Posterior cingulate gyrus (tissue), 11 donors: ENCODE measurements around the gene INPP5J.
"Not testable (repeated sequence)": the region's sequence is repeated elsewhere in the genome, so short reads cannot be mapped to it uniquely, and the experiment has no call there.

Experiments
- DNase-seq, 10 donors: peaks; one replicate each; pipeline versions ENCODE4 v3.0.0 to v3.0.0-alpha.2; 2020 to 2021; ENCODE audit warnings: mixed read lengths in 3 of 10
- intact Hi-C: fragments of 100-400 bp; cut with DNase I; formaldehyde crosslinking; loops from one replicate; pipeline ENCODE4 v1.15.1; 2023

The INPP5J gene, protein sequence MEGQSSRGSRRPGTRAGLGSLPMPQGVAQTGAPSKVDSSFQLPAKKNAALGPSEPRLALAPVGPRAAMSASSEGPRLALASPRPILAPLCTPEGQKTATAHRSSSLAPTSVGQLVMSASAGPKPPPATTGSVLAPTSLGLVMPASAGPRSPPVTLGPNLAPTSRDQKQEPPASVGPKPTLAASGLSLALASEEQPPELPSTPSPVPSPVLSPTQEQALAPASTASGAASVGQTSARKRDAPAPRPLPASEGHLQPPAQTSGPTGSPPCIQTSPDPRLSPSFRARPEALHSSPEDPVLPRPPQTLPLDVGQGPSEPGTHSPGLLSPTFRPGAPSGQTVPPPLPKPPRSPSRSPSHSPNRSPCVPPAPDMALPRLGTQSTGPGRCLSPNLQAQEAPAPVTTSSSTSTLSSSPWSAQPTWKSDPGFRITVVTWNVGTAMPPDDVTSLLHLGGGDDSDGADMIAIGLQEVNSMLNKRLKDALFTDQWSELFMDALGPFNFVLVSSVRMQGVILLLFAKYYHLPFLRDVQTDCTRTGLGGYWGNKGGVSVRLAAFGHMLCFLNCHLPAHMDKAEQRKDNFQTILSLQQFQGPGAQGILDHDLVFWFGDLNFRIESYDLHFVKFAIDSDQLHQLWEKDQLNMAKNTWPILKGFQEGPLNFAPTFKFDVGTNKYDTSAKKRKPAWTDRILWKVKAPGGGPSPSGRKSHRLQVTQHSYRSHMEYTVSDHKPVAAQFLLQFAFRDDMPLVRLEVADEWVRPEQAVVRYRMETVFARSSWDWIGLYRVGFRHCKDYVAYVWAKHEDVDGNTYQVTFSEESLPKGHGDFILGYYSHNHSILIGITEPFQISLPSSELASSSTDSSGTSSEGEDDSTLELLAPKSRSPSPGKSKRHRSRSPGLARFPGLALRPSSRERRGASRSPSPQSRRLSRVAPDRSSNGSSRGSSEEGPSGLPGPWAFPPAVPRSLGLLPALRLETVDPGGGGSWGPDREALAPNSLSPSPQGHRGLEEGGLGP

GRCh38 chr22:31122532-31123291 lies at the start of gene INPP5J:
Gene INPP5J (plus strand): TSS chr22:31122966. CDS start chr22:31123015, 49 bp downstream.
- intact Hi-C loops, result no loop called here
- DNase-seq, result peak in 8 of 10 donors; percentile 48 to 95 (median 66)

DNA sequence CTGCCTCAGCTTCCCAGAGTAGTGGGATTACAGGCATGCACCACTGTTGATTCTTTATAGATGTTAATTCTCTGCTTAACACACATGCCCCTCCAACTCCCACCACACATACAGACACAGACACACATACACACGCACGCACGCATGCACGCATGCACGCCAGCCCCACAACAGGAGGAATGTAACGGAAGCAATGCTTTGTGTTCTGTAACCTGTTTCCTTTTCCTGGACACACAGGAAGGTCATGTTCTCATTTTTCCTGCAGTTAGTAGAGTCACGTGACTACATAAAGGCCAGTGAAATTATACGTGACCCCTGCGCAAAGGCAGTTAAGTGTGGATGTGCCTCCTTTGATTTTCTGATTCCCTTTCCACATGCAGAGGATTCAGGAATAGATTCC lies 49.6 kb upstream of the INPP5J start:
- intact Hi-C loops, DNase-seq: not testable (repeated sequence)

- intact Hi-C loops, DNase-seq: not testable (repeated sequence)
These were observed 49.1 kb upstream of the INPP5J start for GRCh38 chr22:31073545-31074145.

- intact Hi-C loops, result no loop called here
- peak in 1 of 10 donors; percentile 36 for DNase-seq
These were observed 46.8 kb upstream of the INPP5J start for GRCh38 chr22:31075961-31076360.

DNA sequence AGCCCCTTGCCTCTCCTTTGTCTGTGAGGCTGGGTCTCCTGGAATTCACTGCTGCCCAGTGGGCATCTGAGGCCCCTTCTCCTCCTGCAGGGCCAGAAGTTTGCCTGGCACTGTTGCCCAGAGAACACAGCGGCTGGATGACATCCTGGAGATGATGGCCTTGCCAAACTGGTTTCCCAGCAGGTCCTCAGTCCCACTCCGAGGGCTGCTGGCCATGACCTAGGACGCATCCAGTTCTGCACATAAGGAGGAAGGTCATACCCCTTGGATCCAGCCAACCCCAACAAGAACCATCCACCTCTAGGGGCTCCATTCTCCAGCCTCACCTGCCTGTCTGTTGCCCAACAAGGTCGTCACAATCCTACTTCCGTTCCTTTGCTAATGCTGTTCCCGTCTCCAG lies 45.1 kb upstream of the INPP5J start:
- intact Hi-C loops, result no loop called here
- peak in 1 of 10 donors; percentile 62 for DNase-seq

GRCh38 chr22:31078389-31078788 lies 44.4 kb upstream of the INPP5J start:
- intact Hi-C loops, DNase-seq: not testable (repeated sequence)

- intact Hi-C loops, result no loop called here
- DNase-seq, result peak in 1 of 10 donors; percentile 26
These were observed 43.6 kb upstream of the INPP5J start for GRCh38 chr22:31079095-31079642.

DNA sequence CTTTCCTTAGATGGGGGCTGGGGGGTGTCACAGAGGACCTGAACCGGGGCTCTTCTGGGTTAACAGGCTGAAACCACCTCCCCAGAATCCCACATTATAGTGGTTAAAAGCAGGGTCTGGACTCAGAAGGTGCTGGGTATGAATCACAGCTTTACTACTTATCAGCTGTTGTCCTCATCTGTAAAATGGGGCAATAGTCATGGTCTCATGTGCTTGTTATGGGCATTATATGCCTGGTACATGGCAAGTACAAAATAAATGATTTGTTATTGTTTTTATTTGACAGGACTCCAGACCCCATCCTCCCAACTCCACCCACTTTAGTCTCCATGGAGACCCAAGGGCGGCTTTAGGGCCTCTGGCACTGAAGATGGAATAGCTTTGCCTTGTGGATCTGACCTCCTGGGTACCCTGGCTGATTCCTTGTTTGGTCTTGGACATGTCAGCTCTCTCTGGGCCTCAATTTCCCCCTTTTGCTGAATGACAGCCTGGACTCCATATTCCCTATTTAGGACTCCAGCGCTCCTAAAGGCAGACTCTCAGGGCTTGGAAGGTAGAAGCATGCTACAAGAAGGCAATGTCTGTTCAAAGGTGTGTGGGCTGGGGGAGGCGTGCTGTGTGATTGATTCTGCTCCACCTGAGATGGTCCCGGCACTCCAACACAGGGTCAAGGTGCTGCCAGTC lies 42.5 kb upstream of the INPP5J start:
- intact Hi-C loops, result loop anchor here (10.0 kb wide), 1 partner anchor 154 kb away; no protein-coding TSS in a partner anchor
- DNase-seq, result peak in 1 of 10 donors; percentile 36

DNA sequence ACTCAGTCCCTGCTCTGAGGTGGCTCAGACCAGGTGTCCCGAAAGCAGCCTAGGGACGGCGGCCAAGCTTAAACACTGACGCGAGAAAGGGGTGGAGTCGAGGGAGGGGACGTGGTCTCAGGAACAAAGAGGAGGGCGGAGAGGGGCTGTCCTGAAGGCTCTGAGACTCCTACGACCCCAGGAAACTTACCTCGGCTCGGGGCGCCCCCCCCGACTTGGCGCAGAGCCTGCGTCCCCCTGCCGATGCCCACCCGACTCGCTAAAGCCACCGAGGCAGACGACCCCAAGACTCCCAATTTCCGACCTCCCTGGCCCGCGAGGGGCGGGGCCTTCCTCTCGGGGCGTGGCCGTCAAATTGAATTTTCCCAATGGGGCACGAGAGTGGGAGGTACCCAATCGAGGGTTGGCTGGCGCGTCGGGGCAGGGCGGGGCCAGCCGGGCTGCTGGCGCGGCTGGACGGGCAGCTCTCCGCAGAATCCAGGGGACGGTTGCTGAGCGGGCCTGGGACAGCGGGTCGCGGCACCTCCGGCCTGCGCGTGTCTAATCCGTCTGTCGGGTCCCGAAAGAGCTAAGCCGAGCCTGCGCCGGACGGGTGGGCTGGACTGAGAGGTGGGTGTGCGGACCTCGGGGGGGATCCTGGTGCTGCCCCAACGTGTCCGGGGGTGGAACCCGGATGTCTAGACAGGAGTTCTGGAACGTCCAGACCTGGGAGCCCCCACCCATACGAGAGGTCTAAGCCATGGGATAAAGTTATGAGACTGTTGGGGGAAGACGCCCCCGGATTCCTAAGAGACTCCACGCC lies 41.7 kb upstream of the INPP5J start, which contains the start of gene SMTN:
SMTN (plus strand) TSS at position 471 of the 802 bp plus-strand sequence. CDS start 1,941 bp downstream, outside the sequence.
- peak; percentile 45 to 96 (median 76) for DNase-seq
- intact Hi-C loops, result loop anchor here (10.0 kb wide), 1 partner anchor 154 kb away; no protein-coding TSS in a partner anchor

DNA sequence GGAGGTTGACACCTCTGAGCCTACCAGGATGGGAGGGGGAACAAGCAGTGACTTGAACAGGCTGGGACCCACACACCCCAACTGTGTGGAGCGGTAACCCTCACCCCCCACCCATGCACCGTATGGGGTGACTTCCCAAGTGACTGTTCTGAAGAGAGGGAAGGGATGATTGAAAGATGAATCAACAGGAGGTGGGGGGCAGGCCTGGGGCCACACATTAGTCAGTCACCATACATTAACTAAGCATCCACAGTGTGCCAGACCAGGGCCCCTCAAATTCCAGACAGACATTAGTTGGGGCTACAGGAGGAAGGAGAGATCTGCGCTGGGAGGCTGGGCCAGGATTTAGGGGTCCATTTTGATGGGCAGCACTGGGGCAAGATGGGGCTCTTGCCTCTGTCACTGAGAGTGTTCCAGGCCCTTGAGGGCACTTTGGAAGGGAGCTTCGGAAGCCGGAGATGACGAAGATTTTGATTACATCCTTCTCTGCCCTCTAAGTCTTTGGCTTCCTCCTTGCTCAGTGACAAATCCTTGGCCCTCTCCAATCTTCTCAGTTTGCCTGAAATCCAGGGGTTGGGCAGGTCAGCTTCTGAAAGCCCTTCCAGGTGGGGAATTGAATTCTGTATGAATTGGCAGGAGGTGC lies 40.7 kb upstream of the INPP5J start:
- intact Hi-C loops, result loop anchor here (10.0 kb wide), 1 partner anchor 153 kb away; no protein-coding TSS in a partner anchor

DNA sequence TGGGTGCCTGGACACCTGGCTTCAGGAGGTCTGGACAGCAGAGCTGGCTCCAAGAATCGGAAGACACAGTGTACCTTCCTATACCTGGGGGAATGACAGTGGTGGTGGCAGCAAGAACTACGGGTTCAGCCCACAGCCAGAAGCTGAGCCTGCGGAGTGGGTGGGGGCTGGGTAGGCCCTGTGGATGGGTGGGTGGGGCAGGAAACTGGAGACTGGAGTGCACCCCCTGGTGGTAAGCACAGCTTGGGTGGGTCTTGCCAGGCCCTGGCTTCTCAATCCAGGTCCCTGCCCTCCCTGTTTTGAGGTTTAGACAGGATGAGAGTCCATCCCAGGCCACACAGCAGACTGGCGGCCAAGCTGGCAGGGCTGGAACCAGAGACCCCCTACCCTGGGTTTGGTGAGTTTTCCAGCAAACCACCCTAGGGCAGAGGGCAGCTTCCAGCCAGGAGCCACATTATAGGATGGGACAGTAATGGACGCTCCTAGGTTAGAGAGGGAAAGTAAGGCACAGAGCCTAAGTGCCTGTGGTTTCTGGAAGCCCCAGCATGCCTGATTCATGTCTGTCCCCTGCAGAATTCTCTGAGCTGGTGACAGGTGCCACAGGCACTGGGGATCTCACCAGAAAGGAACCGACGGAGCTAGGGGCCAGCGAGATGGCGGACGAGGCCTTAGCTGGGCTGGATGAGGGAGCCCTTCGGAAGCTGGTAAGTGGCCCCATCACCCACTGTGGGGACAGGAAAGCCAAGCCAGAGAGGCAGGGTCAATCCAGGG lies 40.0 kb upstream of the INPP5J start:
- peak in 1 of 10 donors; percentile 67 for DNase-seq
- intact Hi-C loops, result loop anchor here (10.0 kb wide), 1 partner anchor 152 kb away; no protein-coding TSS in a partner anchor

More for the DNA sequence above, 40.7 kb upstream of the INPP5J start:
- peak in 1 of 10 donors; percentile 34 for DNase-seq

GRCh38 chr22:31083377-31083768 lies 39.4 kb upstream of the INPP5J start:
- intact Hi-C loops, result loop anchor here (10.0 kb wide), 1 partner anchor 151 kb away; no protein-coding TSS in a partner anchor
- peak in 1 of 10 donors; percentile 75 for DNase-seq

GRCh38 chr22:31083923-31084810 lies 38.6 kb upstream of the INPP5J start:
- no peak for DNase-seq
- intact Hi-C loops, result loop anchor here (2.0 to 10.0 kb wide), 3 partner anchors 115 to 151 kb away; partner anchors contain the start of genes MORC2 and TUG1

DNA sequence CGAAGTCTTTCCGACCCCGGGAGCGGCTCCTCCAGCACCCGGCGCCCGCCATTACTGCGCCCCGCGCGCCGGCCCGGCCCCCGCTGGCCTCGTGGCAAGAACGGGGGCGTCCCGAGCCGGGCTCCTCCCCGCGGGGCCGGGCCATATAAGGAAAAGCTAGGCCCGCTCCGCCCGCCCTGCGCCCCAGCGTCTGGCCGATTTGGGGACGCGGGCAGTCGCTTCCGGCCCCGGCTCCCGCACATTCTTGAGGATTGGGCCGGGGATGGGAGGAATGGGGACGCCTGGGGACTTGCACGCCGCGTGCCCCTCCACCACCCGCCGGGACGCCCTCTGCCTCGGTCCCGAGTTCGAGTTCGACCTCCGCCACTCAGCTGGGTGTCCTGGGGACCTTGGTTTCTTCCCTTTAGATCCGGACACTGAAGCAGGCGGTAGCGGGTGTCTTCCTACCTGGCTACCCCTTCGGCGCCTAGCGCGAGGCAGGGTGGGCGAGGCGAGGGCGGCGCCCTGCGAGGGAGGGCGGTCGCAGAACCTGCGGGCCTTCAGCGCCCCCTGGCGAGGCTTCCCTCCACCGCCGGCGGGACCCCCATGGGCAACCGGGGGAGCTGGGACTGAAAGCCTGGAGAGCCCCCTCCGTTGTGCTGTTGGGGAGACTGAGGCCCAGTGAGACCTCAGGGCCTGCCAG lies 37.8 kb upstream of the INPP5J start:
- intact Hi-C loops, result loop anchor here (2.0 to 10.0 kb wide), 3 partner anchors 116 to 150 kb away; partner anchors contain the start of genes MORC2 and TUG1
- DNase-seq, result peak; percentile 71 to 98 (median 84)
